Testis (tissue), 3 donors: ENCODE results near the gene HMCN1. TPM values are rescaled to one million over a fixed set of nuclear protein-coding genes. Genes with fewer than 3 reads are reported as not detected.

ENCODE experiments used
- DNase-seq: peaks from one replicate; pipeline ENCODE4 v3.0.0-alpha.2; 2019
- H3K27ac ChIP-seq, 2 donors: fragments of 200-600 bp; sonication (generic); one replicate each; pipeline ENCODE4 v1.5.1; 2019
- H3K27me3 ChIP-seq: fragments of 200-600 bp; sonication (generic); one replicate; pipeline ENCODE4 v1.5.1; 2019
- H3K36me3 ChIP-seq: fragments of 200-600 bp; sonication (generic); one replicate; pipeline ENCODE4 v1.5.1; 2017; ENCODE audit warnings: low read depth; ENCODE audit errors: missing control alignments
- H3K4me1 ChIP-seq: fragments of 200-600 bp; sonication (generic); one replicate; pipeline ENCODE4 v1.5.1; 2019
- H3K4me3 ChIP-seq, 2 donors: fragments of 200-600 bp; sonication (generic); one replicate each; pipeline ENCODE4 v1.5.1; 2017 to 2019
- H3K9me3 ChIP-seq: fragments of 200-600 bp; sonication (generic); one replicate; pipeline ENCODE4 v1.5.1; 2017
- POLR2A ChIP-seq: fragments of 450-650 bp; IDR thresholded peaks from one replicate; pipeline ENCODE4 v1.6.1; 2017; ENCODE audit warnings: antibody characterized with exemption, mild to moderate bottlenecking, moderate library complexity
- WGBS, 2 donors: methylation state at CpG; one replicate each; pipeline ENCODE4 v1.1.5; 2018; 5-methylcytosine and 5-hydroxymethylcytosine counted together
- intact Hi-C: fragments of 100-400 bp; cut with DNase I; formaldehyde crosslinking; loops from one replicate; pipeline ENCODE4 v1.15.1; 2023; ENCODE audit warnings: low total_unique reads
- polyA plus RNA-seq: library from polyadenylated mRNA; stranded (reverse); fragments of 350-450 nt; fragmentation: Illumina TruSeq; extraction: RNeasy Lipid Tissue Mini Kit (QIAGEN cat#74804); gene quantifications from one replicate; pipeline ENCODE4 v1.2.3, GENCODE V29; 2014; ENCODE audit warnings: low read depth, low replicate concordance; ENCODE audit not compliant: insufficient read depth
- total RNA-seq, 2 donors: library from RNA; depleted of rRNA; stranded (reverse); fragments of >200 nt; gene quantifications; one replicate each; pipeline ENCODE4 v1.2.3, GENCODE V29; 2016
- TF ChIP-seq, protein P1 (sequence below), 3 experiments: fragments of 450-650 bp in 2 of 3; fragments of 200-600 bp in 1 of 3; sonication (generic) in 1 of 3; IDR thresholded peaks; one replicate each; pipeline ENCODE4 v1.5.1; 2016 to 2019; ENCODE audit warnings: antibody characterized with exemption in 3 of 3, mild to moderate bottlenecking in 2 of 3, moderate library complexity in 1 of 3

Gene HMCN1
- total and polyA plus RNA-seq, 3 donors from 2014 or later: 5.2 to 6.2 (median 5.7) TPM

DNA sequence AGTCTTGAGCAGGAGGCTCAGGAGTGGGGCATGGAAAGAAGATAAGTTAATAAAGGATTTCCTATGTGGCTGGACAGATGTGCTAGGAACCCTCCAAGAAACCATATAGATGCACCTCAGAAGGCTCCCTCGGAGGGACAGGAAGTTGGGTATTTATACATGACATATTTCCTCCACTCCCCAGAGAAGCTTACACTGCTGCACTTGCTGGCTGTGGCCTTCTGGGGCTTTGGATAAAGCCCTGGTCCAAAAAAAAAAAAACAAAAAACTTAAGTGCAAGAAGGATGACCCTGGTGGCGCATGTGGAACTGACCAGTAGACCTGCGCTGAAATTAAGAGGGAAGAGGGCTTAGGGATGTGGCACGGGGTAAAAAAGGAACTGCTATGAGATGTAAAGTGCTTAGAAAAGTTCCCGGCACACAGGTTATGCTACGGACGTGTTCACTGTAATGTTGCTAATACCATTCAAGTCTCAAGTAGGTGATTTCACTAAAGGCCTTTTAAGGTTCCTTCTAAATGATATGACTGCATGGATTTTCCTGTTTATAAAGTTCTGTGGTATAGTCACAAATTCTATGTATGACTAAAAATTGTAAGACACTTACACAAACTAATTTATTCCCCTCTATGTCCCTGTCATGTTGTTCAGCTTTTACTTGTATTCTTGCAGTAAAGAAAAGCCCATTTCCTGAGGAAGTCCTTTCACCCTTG, 253.6 kb downstream of the HMCN1 start:
- no peaks in the 10 kb centered on the region for H3K36me3 ChIP-seq

DNA sequence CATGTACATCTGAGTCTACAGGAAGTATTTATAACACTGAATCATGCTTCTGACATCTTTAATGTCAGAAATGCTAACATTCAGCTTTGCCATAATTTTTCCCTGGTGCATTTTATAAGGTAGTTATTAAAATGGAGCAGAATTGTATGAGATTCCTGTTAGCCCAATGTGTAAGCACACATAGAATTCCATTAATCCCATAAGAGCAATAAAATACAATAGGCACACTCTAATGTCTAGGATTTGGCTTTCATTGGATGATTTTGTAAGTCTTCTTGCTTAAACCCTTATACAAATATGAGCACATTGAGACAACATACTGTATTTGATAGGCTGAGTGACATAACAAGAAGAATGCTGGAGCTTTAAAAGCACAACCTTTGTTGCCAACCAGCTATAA, 256.4 kb downstream of the HMCN1 start:
- Histone ChIP-seq H3K4me3 (no peak overlapping the region), H3K27ac (no peak overlapping the region), H3K27me3 (no peaks in the 10 kb centered on the region), H3K4me1 (no peaks in the 10 kb centered on the region), H3K9me3 (no peaks in the 10 kb centered on the region), H3K36me3 (no peaks in the 10 kb centered on the region)
- TF ChIP-seq POLR2A: no peak
- TF ChIP-seq, protein P1, sequence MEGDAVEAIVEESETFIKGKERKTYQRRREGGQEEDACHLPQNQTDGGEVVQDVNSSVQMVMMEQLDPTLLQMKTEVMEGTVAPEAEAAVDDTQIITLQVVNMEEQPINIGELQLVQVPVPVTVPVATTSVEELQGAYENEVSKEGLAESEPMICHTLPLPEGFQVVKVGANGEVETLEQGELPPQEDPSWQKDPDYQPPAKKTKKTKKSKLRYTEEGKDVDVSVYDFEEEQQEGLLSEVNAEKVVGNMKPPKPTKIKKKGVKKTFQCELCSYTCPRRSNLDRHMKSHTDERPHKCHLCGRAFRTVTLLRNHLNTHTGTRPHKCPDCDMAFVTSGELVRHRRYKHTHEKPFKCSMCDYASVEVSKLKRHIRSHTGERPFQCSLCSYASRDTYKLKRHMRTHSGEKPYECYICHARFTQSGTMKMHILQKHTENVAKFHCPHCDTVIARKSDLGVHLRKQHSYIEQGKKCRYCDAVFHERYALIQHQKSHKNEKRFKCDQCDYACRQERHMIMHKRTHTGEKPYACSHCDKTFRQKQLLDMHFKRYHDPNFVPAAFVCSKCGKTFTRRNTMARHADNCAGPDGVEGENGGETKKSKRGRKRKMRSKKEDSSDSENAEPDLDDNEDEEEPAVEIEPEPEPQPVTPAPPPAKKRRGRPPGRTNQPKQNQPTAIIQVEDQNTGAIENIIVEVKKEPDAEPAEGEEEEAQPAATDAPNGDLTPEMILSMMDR (IDR thresholded peaks at IDR 0.05): no peak
- intact Hi-C loops: no loop called here
- DNase-seq: no peak

More for the DNA sequence above, 253.6 kb downstream of the HMCN1 start:
- no peak overlapping the region for H3K4me3 ChIP-seq
- no peak for DNase-seq
- H3K4me1 ChIP-seq: no peaks in the 10 kb centered on the region
- intact Hi-C loops: no loop called here
- no peaks in the 10 kb centered on the region for H3K27me3 ChIP-seq
- no peaks in the 10 kb centered on the region for H3K9me3 ChIP-seq
- WGBS, 2 donors: 91 to 97% methylated on average over 7 of the region's 7 CpGs
- H3K27ac ChIP-seq: no peak overlapping the region
- no peak for TF ChIP-seq POLR2A
- TF ChIP-seq, protein P1 (IDR thresholded peaks at IDR 0.05): no peak

DNA sequence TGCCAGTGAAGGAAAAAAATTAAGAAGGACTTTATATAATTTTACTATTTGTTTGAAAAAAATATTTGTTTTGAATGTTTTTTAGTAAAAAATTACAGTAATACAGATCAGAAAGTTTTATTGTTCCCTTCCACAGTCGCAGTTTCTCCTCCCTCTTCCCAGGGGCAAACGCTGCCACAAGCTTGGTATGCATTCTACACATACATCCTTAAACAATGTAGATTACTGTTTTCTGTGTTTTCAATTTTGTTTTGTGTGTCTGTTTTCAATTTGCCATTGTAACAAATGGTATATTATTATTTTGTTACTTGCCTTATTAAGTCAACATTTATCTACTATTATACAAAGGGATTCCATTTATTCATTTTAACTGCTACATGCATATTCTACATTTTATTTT, 257.1 kb downstream of the HMCN1 start:
- intact Hi-C loops: no loop called here
- Histone ChIP-seq H3K27ac (no peak overlapping the region), H3K9me3 (no peaks in the 10 kb centered on the region), H3K27me3 (no peaks in the 10 kb centered on the region), H3K36me3 (no peaks in the 10 kb centered on the region), H3K4me1 (no peaks in the 10 kb centered on the region), H3K4me3 (no peak overlapping the region)
- no peak for DNase-seq
- TF ChIP-seq, protein P1 (IDR thresholded peaks at IDR 0.05): no peak
- TF ChIP-seq POLR2A: no peak
- WGBS, 2 donors: 93% methylated on average over 2 of the region's 2 CpGs

DNA sequence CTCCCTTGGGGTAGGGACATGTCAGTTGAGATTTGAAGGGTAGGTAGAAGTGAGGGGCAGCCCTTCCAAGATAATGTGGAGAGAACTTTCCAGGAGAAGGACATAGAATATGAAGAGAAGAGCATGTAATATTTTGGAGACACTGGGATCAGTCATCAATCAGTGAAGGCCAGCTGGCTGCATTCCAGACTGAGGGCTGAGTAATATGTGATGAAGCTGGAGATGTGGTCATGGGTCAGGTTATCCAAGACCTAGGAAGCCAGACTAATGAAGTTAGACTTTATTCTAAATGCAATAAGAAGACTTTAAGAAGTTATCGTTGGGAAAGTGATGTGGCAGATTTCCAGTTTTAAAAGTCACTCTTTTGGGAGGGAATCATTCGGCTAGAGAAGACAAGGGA, 262.0 kb downstream of the HMCN1 start:
- no peaks in the 10 kb centered on the region for H3K36me3 ChIP-seq
- H3K4me3 ChIP-seq: no peak overlapping the region
- TF ChIP-seq POLR2A: no peak
- TF ChIP-seq, protein P1 (IDR thresholded peaks at IDR 0.05): no peak
- H3K27ac ChIP-seq: no peak overlapping the region
- no peaks in the 10 kb centered on the region for H3K27me3 ChIP-seq
- intact Hi-C loops: no loop called here
- no peaks in the 10 kb centered on the region for H3K4me1 ChIP-seq
- WGBS, 2 donors: 79 to 86% methylated on average over 2 of the region's 2 CpGs
- no peak for DNase-seq
- H3K9me3 ChIP-seq: no peaks in the 10 kb centered on the region

DNA sequence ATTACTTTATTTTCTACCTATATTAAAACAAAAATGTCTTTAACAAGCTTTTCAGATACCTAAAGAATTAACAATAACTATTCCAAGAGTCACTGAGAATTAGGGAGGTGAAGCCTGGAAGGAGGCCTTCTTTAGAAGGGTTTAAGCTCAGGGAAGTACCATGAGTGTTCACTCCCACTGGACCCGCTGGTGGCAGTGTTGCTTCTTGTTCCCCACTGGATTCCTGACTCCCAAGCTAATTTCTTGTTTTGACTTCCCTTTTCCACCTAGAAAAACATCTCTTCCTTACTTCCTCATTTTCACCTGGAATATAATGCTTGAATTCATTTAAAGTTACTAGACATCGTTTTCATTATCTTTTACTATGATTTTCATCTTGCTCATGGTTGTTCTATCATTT, 264.2 kb downstream of the HMCN1 start:
- 88 to 89% methylated on average over 2 of the region's 2 CpGs for WGBS, 2 donors
- Histone ChIP-seq H3K27me3 (no peaks in the 10 kb centered on the region), H3K4me3 (no peak overlapping the region), H3K9me3 (no peaks in the 10 kb centered on the region), H3K4me1 (no peaks in the 10 kb centered on the region), H3K27ac (no peak overlapping the region), H3K36me3 (no peaks in the 10 kb centered on the region)
- intact Hi-C loops: no loop called here
- no peak for DNase-seq
- TF ChIP-seq POLR2A: no peak
- TF ChIP-seq, protein P1 (IDR thresholded peaks at IDR 0.05): no peak
